Stimulated activated CD8-positive, alpha-beta memory T cell treated with anti-CD3 and anti-CD28 coated beads, Interleukin-7, amount 100 ng/mL, for 4 hours (primary cell): ENCODE data around the gene NENF.

ENCODE experiments used
- DNase-seq, 2 donors: peaks; one replicate each; pipeline ENCODE4 v3.0.0-alpha.2; 2020; ENCODE audit warnings: low read depth in 2 of 2

The NENF gene

GRCh38 chr1:212431644-212432043 is 1.1 kb upstream of the NENF start:
- DNase-seq, result no peak

DNA sequence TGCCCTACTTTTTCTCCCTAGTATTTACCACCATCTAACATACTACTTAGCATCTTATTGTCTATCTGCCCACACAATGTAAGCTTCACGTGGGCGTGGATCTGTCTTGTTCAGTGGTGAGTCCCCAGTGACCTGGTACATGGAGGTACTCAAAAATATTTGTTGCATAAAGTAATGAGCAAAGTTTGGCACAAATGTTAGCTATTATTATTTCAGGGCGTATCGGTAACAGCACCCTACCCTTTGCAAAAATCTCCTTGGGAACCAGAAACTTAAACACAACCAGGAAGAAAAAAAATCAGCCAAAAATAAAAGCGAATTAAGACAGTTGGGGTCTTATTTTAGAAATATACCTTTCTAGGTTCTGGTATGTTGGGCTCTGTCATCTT is 454 bp upstream of the NENF start:
- DNase-seq, result no peak

- DNase-seq, result no peak
Observed at GRCh38 chr1:212433577-212434462, 1.1 kb downstream of the NENF start.

DNA sequence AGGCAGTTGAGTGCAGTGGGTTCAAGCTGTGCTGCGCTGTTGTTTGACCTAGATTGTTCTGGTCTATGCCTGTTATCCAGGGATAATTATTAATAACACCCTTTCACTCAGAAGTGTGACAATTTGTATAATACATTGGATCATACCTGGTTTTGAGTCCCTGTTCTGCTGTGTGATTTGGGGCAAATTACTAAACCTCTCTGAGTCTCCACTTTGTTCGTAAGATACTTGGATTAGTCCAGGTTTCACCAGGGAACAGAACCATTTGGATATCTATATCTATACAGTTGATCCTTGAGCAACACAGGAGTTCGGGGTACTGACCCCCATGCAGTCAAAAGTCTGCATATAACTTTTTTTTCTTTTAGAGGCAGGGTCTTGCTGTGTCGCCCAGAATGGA is 2.3 kb downstream of the NENF start:
- no peak for DNase-seq

DNA sequence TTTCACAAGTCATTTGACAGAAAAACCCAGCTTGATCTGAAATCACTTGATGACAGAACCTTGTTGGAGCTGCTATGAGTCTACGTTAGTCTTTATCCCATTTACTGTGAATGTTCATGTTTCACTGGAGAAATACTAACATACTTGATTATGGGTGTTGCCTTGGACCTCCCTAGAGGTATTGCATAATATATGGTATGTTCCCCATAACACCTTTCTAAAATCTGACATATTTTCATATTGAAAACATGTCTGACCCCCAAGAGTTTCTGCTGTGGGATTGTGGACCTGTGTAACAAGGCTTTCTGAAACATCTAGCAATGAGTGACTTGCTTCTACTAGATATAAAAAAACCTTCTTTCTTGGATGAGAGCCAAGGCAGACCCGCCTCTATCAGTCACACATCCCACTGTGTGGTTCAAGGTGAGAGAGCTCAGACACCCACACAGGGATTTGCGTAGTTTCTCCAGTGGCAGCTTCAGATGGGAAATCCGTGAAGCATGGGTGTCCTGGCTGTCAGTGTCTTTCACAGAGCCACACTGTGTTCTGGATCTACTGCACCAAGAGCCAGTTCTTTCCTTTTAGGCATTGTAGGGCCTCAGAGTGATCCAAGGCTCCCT is 4.6 kb downstream of the NENF start:
- DNase-seq, result no peak

DNA sequence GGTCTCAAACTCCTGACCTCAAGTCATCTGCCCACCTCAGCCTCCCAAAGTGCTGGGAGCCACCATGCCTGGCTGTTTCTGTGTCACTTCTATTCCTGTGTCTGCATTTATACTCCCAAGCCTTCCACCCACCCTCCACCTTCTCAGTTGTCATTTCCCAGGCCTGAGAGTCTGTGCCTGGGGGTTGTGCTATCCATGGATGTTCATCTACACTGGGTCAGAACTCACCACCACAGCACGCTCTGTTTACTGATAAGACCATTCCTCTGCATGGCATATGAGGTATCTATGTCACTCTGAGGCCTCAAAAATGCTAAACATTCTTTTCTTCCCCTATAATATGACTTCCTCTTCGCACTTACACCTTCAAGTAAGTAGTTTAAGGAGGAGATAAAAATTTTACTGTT is 6.1 kb downstream of the NENF start:
- no peak for DNase-seq

- DNase-seq, result no peak
Observed at GRCh38 chr1:212440419-212440818, 7.7 kb downstream of the NENF start.

- no peak for DNase-seq
Observed at GRCh38 chr1:212442408-212442807, 9.7 kb downstream of the NENF start.

DNA sequence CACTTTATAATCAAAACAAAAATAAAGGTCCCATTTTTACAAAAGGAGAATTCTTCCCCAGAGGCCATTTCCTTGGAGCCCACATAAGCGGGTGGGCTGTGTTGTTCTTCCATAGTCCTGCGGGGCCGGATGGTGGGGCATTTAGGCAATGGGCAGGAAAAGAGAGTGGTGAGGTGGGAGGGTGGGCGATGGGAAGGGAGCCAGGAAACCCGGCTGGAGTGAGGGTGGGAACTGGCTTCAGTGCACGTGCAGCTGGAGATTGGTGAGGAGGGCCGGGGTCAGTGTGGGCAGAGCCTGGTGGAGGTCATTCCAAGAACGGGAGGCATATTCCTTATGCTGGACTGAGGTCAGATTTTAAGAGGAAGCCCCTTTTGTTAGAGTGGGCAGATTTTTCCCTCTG is 13.6 kb downstream of the NENF start:
- DNase-seq, result no peak

GRCh38 chr1:212447478-212447877 is 14.8 kb downstream of the NENF start:
- DNase-seq, result no peak

GRCh38 chr1:212450331-212450881 is 17.7 kb downstream of the NENF start:
- DNase-seq, result no peak

- DNase-seq, result no peak
Observed at GRCh38 chr1:212451416-212452322, 18.9 kb downstream of the NENF start.

- no peak for DNase-seq
Observed at GRCh38 chr1:212452323-212453155, 19.8 kb downstream of the NENF start.

DNA sequence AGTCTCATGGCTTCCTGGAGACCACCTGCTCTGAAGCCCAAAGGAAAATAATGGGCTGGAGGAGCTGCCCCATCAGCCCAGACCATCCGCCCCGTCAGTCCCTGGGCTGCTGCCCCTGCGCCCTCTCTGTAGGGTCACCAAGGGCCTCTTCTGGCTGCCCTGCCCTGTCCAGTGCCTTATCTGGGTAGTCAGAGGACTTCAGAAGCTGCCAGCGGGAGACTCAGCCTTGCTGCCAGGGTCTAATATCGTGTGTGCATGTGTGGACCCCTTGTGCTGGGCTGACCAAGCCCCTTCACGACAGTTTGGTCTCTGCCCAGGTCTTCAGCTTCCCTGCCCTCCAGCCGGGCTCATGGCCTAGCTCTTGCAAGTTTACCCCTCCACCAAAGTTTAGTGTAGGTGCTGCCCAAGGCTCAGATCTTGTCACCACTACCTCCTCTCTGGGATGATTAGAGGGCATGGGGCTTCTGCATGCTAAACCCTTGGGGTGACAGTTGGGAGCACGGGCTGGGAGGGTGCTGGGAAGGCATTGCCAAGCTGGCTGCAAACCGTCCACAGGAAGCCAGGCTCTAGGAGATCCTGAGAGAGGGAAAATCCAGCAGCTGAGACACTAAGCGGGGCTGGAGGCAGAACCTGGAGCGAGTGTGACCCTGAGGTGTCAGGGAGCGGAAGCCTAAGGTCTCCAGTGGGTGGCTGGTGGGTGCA is 20.6 kb downstream of the NENF start:
- DNase-seq, result no peak

- DNase-seq, result no peak
Observed at GRCh38 chr1:212454741-212455140, 22.0 kb downstream of the NENF start.

- no peak for DNase-seq
Observed at GRCh38 chr1:212455401-212455800, 22.7 kb downstream of the NENF start.

DNA sequence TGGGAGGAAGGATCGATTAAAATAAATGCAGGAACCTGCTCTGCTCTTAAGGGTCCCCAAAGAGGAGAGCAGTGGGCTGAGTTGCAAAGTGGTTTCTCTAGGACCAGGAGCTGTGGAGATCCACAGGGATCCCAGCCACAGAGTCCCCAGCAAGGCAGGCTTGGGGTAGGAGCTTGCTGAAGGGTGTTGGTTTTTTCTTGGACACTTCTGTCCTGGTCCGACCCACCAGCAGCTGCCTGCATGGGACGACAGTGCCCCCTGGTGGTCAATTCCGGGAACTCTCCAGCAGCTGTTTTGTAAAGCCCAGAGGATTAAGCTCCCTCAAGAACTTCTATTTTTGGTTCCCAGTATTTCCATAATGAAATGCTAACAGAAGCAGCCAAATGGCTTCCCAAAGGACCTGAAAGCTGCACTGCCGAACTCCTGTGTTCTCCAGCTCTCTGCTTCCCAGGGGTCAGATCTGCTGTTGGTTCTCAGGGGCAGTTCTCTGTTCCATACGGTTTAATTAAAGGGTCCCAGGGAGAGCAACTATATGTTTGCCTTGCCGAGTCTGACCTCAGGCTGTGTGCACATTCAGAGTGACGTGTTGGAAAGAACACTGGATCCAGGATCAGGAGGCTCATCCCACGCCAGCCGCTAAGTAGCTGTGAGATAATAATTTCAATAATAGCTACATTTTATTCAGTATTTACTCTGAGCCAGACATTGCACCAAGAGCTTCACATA is 23.2 kb downstream of the NENF start:
- DNase-seq, result peak; percentile 64

DNA sequence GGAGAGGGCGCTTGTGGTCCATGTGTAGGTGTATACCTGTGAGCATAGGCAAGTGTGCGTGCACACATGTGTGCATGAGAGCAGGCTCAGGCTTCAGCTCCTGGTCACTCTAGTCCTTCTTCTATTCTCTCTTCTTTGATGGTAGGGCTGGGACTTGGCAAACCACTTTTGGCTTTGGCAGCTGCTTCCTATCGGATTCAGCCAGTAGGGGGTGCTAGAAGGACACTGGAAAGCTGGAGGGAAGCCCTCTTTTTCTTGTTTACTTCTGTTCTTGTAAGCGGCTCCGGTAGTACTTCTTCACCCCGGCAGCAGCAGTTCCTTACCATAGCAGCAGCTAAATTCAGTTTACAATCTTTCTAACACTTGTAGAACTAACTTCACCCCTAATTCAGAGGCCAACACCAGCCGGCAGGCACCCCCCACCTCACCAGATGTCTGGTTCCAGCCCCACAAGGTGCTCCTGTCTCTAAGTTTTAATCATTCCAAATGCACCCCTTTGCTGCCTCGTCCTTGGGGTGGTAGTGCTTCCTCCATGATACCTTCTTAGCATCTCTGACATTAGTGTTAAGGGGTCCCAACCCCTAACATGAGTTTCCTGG is 25.1 kb downstream of the NENF start:
- DNase-seq, result peak in 1 of 2 donors; percentile 33

DNA sequence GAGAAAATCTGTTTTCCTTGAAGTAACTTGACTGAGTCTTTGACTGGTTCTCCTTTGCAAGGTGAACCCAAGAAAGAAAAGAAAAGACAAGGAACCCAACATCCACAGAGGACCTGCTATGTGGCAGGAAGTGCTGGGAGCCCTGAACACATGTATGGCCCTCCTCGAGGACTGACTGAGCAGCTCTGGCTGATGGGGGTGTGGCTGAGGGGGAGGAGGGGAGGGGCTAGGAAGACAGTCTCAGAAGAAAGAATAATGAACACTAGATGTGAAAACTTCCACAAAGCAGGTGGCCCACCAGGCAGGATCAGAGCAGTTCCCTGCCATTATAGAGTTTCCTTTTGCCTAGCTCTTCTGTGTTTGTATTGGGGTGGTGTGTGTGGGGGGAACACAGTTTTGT is 26.1 kb downstream of the NENF start:
- DNase-seq, result no peak
